HepG2 (cell line): Measurements from ENCODE around the gene RAP2A. TPM values are rescaled to one million over a fixed set of nuclear protein-coding genes. Genes with fewer than 3 reads are reported as not detected.

Experiments used
- BCL6 ChIP-seq: IDR thresholded peaks from 2 replicates; pipeline ENCODE4 v1.6.1; 2016; ENCODE audit warnings: missing genetic modification reagents, missing compliant biosample characterization
- CEBPG ChIP-seq: IDR thresholded peaks from 2 replicates; pipeline ENCODE4 v1.6.1; 2016
- KDM3A ChIP-seq: IDR thresholded peaks from 2 replicates; pipeline ENCODE4 v1.6.1; 2018; ENCODE audit warnings: low read depth, missing compliant biosample characterization
- NFE2L1 ChIP-seq: sonication (generic); formaldehyde crosslinking; IDR thresholded peaks from 2 replicates; pipeline ENCODE4 v1.4.0; 2020; ENCODE audit warnings: missing genetic modification reagents, mild to moderate bottlenecking, borderline replicate concordance
- NKX3-1 ChIP-seq: sonication (generic); formaldehyde crosslinking; IDR thresholded peaks from 2 replicates; pipeline ENCODE4 v1.5.0; 2020; ENCODE audit warnings: missing genetic modification reagents
- NPAS2 ChIP-seq: sonication (generic); formaldehyde crosslinking; IDR thresholded peaks from 2 replicates; pipeline ENCODE4 v1.8.0; 2022; ENCODE audit warnings: mild to moderate bottlenecking, missing genetic modification reagents, borderline replicate concordance
- ONECUT2 ChIP-seq: sonication (generic); formaldehyde crosslinking; IDR thresholded peaks from 2 replicates; pipeline ENCODE4 v1.4.0; 2020; ENCODE audit warnings: missing genetic modification reagents
- PAWR ChIP-seq: sonication (generic); formaldehyde crosslinking; IDR thresholded peaks from 2 replicates; pipeline ENCODE4 v1.4.0; 2020; ENCODE audit warnings: missing genetic modification reagents, mild to moderate bottlenecking, borderline replicate concordance
- PHF8 ChIP-seq: sonication (generic); formaldehyde crosslinking; IDR thresholded peaks from 2 replicates; pipeline ENCODE4 v1.5.0; 2020; ENCODE audit warnings: missing genetic modification reagents
- SP1 ChIP-seq, 2 experiments: fragments of 450-650 bp in 1 of 2; sonication (generic) in 1 of 2; formaldehyde crosslinking in 1 of 2; IDR thresholded peaks; 2 replicates each; pipeline versions ENCODE4 v1.4.0 to v1.6.1; 2016 to 2020; ENCODE audit warnings: missing genetic modification reagents in 1 of 2
- SSRP1 ChIP-seq: IDR thresholded peaks from 2 replicates; pipeline ENCODE4 v1.6.1; 2016; ENCODE audit warnings: control low read depth
- TRIM24 ChIP-seq: sonication (generic); formaldehyde crosslinking; IDR thresholded peaks from 2 replicates; pipeline ENCODE4 v1.8.0; 2022; ENCODE audit warnings: mild to moderate bottlenecking, missing genetic modification reagents
- ZBTB43 ChIP-seq: sonication (generic); formaldehyde crosslinking; conservative IDR thresholded peaks from 2 replicates; pipeline ENCODE4 v1.4.0; 2020; ENCODE audit warnings: missing genetic modification reagents
- ZBTB8A ChIP-seq: sonication (generic); formaldehyde crosslinking; IDR thresholded peaks from 2 replicates; pipeline ENCODE4 v1.4.0; 2020; ENCODE audit warnings: mild to moderate bottlenecking, low read depth, missing genetic modification reagents, borderline replicate concordance
- ZNF101 ChIP-seq: sonication (generic); formaldehyde crosslinking; IDR thresholded peaks from 2 replicates; pipeline ENCODE4 v1.4.0; 2020; ENCODE audit warnings: mild to moderate bottlenecking, low read depth, missing genetic modification reagents, borderline replicate concordance
- ZNF121 ChIP-seq: sonication (generic); formaldehyde crosslinking; IDR thresholded peaks from 2 replicates; pipeline ENCODE4 v1.5.0; 2020; ENCODE audit warnings: mild to moderate bottlenecking, missing genetic modification reagents
- ZNF20 ChIP-seq: sonication (generic); formaldehyde crosslinking; IDR thresholded peaks from 2 replicates; pipeline ENCODE4 v1.4.0; 2020; ENCODE audit warnings: mild to moderate bottlenecking, moderate library complexity, missing genetic modification reagents
- ZNF235 ChIP-seq: sonication (generic); formaldehyde crosslinking; IDR thresholded peaks from 2 replicates; pipeline ENCODE4 v1.8.1; 2023; ENCODE audit warnings: mild to moderate bottlenecking, missing genetic modification reagents, borderline replicate concordance
- ZNF30 ChIP-seq: sonication (generic); formaldehyde crosslinking; IDR thresholded peaks from 2 replicates; pipeline ENCODE4 v1.5.0; 2020; ENCODE audit warnings: mild to moderate bottlenecking, missing genetic modification reagents
- ZNF564 ChIP-seq: sonication (generic); formaldehyde crosslinking; IDR thresholded peaks from 2 replicates; pipeline ENCODE4 v1.8.1; 2023; ENCODE audit warnings: mild to moderate bottlenecking, missing genetic modification reagents
- ZNF615 ChIP-seq: sonication (generic); formaldehyde crosslinking; IDR thresholded peaks from 2 replicates; pipeline ENCODE4 v1.5.0; 2020; ENCODE audit warnings: mild to moderate bottlenecking, missing genetic modification reagents, borderline replicate concordance
- ZNF740 ChIP-seq: sonication (generic); formaldehyde crosslinking; IDR thresholded peaks from 2 replicates; pipeline ENCODE4 v1.4.0; 2020; ENCODE audit warnings: missing genetic modification reagents
- ZSCAN31 ChIP-seq: sonication (generic); formaldehyde crosslinking; IDR thresholded peaks from 2 replicates; pipeline ENCODE4 v1.5.0; 2020; ENCODE audit warnings: low read depth, mild to moderate bottlenecking, missing genetic modification reagents
- polyA plus RNA-seq, 8 experiments: library from polyadenylated mRNA; depleted of rRNA in 3 of 8; stranded (reverse) in 7 of 8; unstranded in 1 of 8; fragments of >200 nt; fragmentation: Illumina TruSeq in 4 of 8; extraction: Trizol in 4 of 8; gene quantifications; 2 replicates each; pipeline versions ENCODE4 v1.2.1 to v1.2.3, GENCODE V29; 2011 to 2016; ENCODE audit warnings: low read depth in 4 of 8, missing spikeins in 1 of 8, mixed read lengths in 1 of 8; ENCODE audit not compliant: insufficient read depth in 1 of 8
- total RNA-seq, 5 experiments: library from RNA; depleted of rRNA; stranded (reverse); fragments of >200 nt; fragmentation: Illumina TruSeq; extraction: Trizol; gene quantifications; 2 replicates each; pipeline ENCODE4 v1.2.3, GENCODE V29; 2016; ENCODE audit warnings: low read depth in 1 of 5
- TF ChIP-seq, protein P1 (sequence below): sonication (generic); formaldehyde crosslinking; IDR thresholded peaks from 2 replicates; pipeline ENCODE4 v1.4.0; 2020; ENCODE audit warnings: missing genetic modification reagents
- TF ChIP-seq, protein P2 (sequence below): sonication (generic); formaldehyde crosslinking; IDR thresholded peaks from 2 replicates; pipeline ENCODE4 v1.5.0; 2020; ENCODE audit warnings: mild to moderate bottlenecking, missing genetic modification reagents
- TF ChIP-seq, protein P3 (sequence below): sonication (generic); formaldehyde crosslinking; IDR thresholded peaks from 2 replicates; pipeline ENCODE4 v1.5.0; 2020; ENCODE audit warnings: mild to moderate bottlenecking, missing genetic modification reagents

RAP2A gene
- total and polyA plus RNA-seq, 2 of the 13 experiments (the other 11 are each of a cell fraction or from before 2014, with no cell fraction given): 9.9 to 23.1 TPM

DNA sequence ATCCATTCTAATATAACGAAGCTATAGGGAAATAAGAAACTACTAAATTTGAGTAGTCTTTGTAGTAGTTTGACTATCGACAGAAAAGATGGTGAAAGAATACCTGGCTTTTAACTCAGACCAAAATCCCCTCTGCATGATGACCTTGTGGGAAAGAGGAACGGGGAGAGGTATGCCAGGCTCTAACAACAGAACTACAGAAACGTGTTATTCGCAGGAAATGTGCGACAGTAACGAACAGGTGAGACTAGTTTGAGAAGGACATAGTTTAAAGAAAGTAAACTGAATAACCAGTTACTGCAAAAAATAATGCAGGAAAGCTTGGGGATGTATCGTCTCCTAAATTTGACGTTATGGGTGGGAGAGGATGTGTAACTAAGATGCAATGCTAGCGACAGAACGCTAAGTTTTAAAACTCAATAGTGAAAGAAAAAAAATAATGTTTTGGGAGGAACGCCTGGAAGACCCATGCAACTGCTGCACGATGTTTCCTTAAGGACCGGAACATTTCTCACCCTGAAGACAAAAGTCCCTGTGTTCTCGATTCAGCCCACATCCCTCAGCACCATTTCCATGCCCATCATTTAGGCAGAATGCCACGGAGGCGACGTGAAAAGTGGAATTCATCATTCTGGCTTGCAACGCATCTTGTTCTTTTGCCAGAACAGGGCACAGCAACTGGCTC is 1.6 kb upstream of the RAP2A start (continued):
- TF ChIP-seq, protein P1, sequence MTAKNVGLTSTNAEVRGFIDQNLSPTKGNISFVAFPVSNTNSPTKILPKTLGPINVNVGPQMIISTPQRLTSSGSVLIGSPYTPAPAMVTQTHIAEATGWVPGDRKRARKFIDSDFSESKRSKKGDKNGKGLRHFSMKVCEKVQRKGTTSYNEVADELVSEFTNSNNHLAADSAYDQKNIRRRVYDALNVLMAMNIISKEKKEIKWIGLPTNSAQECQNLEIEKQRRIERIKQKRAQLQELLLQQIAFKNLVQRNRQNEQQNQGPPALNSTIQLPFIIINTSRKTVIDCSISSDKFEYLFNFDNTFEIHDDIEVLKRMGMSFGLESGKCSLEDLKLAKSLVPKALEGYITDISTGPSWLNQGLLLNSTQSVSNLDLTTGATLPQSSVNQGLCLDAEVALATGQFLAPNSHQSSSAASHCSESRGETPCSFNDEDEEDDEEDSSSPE (CRISPR knock-in tag): no peak
- TF ChIP-seq ZNF121 (no peak), NKX3-1 (CRISPR knock-in tag) (no peak), ZNF20 (no peak), SSRP1 (CRISPR knock-in tag) (no peak), NPAS2 (CRISPR knock-in tag) (no peak), NFE2L1 (CRISPR knock-in tag) (no peak), ZNF740 (CRISPR knock-in tag) (no peak), ZNF235 (no peak), ZNF30 (CRISPR knock-in tag) (no peak), SP1 (IDR thresholded peaks at IDR 0.05) (no peak), SP1 (CRISPR knock-in tag; IDR thresholded peaks at IDR 0.05) (no peak), ZBTB43 (CRISPR knock-in tag) (no peak), ZNF564 (no peak), KDM3A (CRISPR knock-in tag) (no peak), ZNF615 (no peak), TRIM24 (CRISPR knock-in tag) (no peak), ONECUT2 (CRISPR knock-in tag) (no peak), CEBPG (CRISPR knock-in tag) (no peak), PHF8 (CRISPR knock-in tag) (peak; percentile 68), ZBTB8A (no peak), BCL6 (CRISPR knock-in tag) (0 out of 2 replicates have a peak, but pooled peaks have one; percentile 8), PAWR (no peak), ZSCAN31 (CRISPR knock-in tag) (no peak), ZNF101 (CRISPR knock-in tag) (no peak)
- TF ChIP-seq, protein P2, sequence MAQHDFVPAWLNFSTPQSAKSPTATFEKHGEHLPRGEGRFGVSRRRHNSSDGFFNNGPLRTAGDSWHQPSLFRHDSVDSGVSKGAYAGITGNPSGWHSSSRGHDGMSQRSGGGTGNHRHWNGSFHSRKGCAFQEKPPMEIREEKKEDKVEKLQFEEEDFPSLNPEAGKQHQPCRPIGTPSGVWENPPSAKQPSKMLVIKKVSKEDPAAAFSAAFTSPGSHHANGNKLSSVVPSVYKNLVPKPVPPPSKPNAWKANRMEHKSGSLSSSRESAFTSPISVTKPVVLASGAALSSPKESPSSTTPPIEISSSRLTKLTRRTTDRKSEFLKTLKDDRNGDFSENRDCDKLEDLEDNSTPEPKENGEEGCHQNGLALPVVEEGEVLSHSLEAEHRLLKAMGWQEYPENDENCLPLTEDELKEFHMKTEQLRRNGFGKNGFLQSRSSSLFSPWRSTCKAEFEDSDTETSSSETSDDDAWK: no peak
- TF ChIP-seq, protein P3, sequence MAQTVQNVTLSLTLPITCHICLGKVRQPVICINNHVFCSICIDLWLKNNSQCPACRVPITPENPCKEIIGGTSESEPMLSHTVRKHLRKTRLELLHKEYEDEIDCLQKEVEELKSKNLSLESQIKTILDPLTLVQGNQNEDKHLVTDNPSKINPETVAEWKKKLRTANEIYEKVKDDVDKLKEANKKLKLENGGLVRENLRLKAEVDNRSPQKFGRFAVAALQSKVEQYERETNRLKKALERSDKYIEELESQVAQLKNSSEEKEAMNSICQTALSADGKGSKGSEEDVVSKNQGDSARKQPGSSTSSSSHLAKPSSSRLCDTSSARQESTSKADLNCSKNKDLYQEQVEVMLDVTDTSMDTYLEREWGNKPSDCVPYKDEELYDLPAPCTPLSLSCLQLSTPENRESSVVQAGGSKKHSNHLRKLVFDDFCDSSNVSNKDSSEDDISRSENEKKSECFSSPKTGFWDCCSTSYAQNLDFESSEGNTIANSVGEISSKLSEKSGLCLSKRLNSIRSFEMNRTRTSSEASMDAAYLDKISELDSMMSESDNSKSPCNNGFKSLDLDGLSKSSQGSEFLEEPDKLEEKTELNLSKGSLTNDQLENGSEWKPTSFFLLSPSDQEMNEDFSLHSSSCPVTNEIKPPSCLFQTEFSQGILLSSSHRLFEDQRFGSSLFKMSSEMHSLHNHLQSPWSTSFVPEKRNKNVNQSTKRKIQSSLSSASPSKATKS (CRISPR knock-in tag): no peak
